HG02759 (cell line): ENCODE measurements around the gene PAFAH1B2.
"Not testable (repeated sequence)": the region's sequence is repeated elsewhere in the genome, so short reads cannot be mapped to it uniquely, and the experiment has no call there.

Experiments
- ATAC-seq: cut with Tn5 transposase; IDR thresholded peaks from one replicate; pipeline ENCODE4 v1.9.1; 2021; ENCODE audit warnings: mild to moderate bottlenecking, moderate library complexity; ENCODE audit not compliant: unreplicated experiment

PAFAH1B2 gene

GRCh38 chr11:117143871-117144476, at the start of gene PAFAH1B2:
Gene PAFAH1B2, plus strand, starts transcription at chr11:117144287. Its CDS starts 8,161 bp downstream, at chr11:117152448.
- ATAC-seq, result peak; percentile 96

- no peak for ATAC-seq
Observed at GRCh38 chr11:117094776-117095175, 49.3 kb upstream of the PAFAH1B2 start.

- ATAC-seq, result no peak
Observed at GRCh38 chr11:117095284-117096161, 48.6 kb upstream of the PAFAH1B2 start.

DNA sequence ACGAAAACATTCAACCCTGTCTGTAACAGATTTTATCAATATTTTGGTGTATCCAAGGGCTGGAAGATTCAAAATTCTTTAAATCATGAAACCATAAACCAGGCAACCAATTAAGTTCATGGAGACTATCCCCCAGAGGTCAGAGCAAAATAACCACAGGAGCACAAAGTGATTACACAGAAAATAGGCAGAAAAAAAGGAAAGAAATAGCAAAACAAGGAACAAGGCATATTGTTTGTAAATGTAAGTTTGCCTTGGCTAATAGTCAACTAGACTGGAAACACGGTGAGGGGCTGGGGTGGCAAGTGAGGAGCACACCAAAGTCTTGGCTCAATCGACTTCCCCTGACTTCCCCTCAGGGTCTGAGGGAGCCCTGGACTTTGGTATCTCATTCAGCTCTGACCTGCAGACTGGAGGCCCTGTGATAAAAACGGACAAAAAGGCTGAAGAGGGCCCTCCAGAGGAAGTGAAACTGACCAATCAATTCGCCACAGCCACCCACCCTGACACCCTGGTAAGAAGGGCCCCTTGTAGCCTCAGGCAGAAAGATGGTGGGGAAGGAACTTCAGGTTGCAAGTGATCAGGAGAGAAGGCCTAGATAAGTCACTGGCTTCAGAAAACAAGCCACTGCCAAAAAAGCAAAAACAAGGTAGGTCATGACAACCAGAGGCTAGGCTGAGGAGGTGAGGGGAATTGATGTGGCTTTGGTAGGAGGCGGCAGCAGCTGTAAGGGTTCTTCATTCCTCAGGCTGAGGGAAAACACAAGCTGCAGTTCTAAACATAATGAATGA, 47.7 kb upstream of the PAFAH1B2 start:
- peak; percentile 30 for ATAC-seq

DNA sequence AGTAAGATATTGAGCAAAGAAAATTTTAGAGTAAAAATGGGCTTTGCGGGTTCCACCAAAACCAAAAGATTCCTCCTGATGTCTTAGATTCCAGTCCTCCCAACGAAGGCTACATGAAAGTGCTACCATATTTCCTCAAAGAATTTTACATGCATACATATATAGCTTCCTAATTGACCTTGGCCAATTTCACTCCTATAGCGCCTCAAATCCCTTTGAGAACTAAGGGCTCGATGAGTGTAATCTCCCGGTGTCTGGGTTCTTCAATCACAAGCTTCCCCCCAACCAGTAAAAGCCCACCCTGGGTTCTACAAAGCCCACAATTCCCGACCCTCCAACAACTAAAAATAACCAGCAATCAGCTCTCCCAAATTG, 47.1 kb upstream of the PAFAH1B2 start:
- no peak for ATAC-seq

DNA sequence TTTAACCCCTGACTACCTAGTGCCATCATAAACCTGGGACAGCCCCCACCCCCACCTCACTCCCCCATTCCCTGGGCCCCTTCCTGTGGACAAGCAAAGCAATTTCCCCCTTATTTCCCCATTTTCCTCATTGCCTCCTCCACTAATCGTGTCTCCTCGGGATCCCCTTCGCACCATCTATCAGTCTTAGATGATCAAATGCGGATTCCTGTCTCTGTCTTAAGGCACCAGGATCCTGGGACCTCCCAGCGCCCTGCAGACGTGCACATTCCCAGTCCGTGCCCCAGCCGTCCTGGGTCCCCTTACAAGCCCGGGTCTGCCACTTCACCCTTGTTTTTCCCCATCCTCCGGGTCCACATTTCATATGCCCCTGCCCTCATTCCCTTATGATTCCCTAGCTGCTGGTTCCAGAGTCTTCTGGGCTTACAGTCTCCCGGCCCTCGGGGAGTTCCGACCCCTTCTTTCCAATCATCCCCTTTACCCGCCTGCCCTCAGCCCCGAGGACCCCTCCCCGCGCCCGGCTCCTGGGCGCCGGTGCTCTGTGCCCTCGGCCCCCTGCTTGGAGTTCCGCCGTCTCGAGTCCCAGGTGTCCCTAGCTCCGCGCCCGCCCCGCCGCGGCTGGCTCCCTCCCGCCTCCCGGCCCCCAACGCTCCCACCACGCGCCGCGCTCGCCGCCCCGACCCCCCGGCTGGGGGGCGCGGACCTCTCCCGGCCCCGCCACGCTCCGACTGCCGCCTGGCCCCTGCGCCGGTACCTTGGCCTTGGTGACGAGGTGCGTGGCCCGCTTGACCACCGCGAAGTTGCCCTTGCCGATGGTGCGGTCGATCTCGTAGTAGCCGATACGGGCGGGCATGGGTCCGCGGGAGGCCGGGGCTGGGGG, 46.5 kb upstream of the PAFAH1B2 start:
- ATAC-seq, result peak; percentile 37

DNA sequence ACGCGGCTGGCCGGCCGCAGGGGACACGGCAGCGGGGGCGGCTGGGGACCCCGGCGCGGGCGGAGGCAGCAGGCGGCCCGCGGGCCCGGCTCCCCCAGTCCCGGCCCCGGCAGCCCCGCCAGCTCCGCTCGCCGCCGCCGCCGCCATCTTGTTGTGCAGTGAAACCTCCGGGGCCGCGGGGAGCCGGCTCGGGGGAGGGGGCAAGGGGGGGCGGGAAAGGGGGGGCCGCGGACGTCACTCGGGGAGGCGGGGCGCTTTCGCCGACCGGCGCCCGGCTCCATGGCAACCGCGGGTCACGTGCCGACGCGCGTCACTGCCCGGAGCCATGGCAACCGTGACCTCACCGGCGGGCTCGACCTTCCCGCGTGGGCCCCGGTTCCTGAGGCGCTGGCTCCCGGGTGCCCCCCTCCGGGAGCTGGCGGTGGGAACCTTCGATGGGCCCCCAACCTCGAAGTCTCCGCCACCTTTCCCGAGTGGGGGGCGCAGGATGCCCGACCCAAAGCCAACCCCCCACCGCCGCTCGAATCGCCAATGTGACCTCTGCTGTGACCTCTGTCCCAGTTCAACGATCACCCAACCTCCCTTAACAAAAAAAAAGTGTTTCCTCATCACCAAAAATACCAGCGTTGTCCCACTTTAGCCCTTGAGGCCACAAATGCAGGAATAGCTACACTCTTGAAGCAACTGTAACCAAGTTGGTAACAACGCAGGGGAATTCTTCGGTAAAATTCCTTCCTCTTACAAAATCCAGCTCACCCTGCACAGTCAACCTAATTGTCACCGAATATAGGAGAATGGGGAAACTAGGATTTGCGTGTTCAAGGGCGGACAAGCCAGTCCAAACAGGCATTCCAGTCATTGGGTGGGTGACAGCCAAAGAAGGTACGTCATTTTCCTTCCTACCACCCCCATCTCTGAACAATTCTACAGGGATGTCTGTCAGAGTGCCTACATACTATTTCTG, 45.5 kb upstream of the PAFAH1B2 start, which contains the start of gene SIK3:
SIK3 (minus strand) TSS at position 160 of the 964 bp plus-strand sequence; CDS start at position 147, 13 bp downstream.
- ATAC-seq, result peak; percentile 84

- ATAC-seq, result no peak
Observed at GRCh38 chr11:117099696-117100095, 44.4 kb upstream of the PAFAH1B2 start.

- no peak for ATAC-seq
Observed at GRCh38 chr11:117100556-117100955, 43.5 kb upstream of the PAFAH1B2 start.

DNA sequence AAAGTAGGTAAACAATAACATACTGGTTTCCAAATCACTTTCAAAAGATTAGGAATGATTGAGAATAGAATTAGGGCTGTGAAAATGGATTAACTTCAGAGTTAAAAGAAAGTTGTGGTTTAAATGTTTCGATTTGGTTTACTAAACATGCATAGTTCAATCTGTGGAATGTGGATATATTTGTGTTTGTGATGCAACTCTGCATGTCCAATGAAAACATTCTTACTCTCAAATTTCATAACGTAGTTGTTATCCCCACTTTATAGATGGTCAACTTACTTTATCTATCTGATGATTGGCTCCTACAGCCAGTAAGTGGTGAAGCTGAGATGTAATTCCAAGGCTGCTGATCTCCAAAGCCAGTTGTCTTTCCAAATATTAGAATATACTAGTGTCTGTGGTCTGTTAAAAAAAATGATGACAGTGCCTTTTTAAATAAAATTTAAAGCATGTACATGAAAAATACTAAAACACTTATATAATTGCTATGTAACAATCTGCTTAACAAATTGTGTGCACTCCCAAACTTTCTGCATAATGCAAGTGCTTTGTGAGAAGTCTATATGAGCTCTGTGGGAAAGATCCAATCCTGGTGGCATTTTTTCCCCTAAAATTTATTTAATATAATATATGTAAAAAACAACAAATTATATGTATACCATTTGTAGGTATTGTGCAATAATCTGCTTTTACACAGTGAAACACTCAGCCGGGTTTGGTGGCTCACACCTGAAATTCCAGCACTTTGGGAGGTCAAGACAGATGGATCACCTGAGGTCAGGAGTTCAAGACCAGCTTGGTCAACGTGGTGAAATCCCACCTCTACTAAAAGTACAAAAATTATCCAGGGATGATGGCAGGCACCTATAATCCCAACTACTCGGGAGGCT, 36.1 kb upstream of the PAFAH1B2 start:
- no peak for ATAC-seq

GRCh38 chr11:117110294-117110950, 33.7 kb upstream of the PAFAH1B2 start:
- no peak for ATAC-seq

DNA sequence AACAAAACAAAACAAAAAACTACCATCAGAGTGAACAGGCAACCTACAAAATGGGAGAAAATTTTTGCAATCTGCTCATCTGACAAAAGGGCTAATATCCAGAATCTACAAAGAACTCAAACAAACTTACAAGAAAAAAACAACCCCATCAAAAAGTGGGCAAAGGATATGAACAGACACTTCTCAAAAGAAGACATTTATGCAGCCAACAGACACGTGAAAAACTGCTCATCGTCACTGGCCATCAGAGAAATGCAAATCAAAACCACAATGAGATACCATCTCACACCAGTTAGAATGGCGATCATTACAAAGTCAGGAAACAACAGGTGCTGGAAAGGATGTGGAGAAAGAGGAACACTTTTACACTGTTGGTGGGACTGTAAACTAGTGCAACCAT, 31.6 kb upstream of the PAFAH1B2 start:
- not testable (repeated sequence) for ATAC-seq

DNA sequence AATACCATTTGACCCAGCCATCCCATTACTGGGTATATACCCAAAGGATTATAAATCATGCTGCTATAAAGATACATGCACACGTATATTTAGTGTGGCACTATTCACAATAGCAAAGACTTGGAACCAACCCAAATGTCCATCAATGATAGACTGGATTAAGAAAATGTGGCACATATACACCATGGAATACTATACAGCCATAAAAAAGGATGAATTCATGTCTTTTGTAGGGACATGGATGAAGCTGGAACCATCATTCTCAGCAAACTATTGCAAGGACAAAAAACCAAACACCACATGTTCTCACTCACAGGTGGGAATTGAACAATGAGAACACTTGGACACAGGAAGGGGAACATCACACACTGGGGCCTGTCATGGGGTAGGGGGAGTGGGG, 31.1 kb upstream of the PAFAH1B2 start:
- ATAC-seq, result not testable (repeated sequence)

DNA sequence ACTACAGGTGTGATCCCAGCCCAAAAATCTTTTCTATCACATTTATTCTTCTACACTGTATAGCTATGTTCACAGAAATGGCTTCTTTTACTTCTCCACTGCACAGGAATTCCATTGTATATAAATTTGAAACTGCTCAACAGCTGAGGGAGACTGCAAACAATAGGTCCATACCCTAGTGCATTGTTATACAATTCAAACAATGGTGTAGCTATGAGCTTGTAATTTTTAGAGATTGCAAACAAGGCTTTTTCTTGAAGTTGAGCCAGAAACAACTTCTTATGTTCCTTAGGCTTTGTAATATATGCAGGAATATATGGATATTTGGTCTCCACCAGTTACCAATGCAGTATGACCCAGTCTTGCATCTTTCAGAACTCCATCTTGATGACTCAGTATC, 26.4 kb upstream of the PAFAH1B2 start:
- ATAC-seq, result no peak

- no peak for ATAC-seq
Observed at GRCh38 chr11:117121176-117121575, 22.9 kb upstream of the PAFAH1B2 start.

- ATAC-seq, result no peak
Observed at GRCh38 chr11:117122556-117122955, 21.5 kb upstream of the PAFAH1B2 start.

GRCh38 chr11:117126223-117126965, 17.7 kb upstream of the PAFAH1B2 start:
- no peak for ATAC-seq
